A549 (cell line): ENCODE data around the gene PTPRH.

Experiments
- CTCF ChIP-seq: fragments of >200 bp; sonication (Bioruptor Twin); formaldehyde crosslinking; IDR thresholded peaks from 3 replicates; pipeline ENCODE4 v1.5.1; 2016
- TF ChIP-seq, protein P1 (sequence below): fragments of 450-650 bp; IDR thresholded peaks from 2 replicates; pipeline ENCODE4 v1.6.1; 2014; ENCODE audit warnings: antibody characterized with exemption

DNA sequence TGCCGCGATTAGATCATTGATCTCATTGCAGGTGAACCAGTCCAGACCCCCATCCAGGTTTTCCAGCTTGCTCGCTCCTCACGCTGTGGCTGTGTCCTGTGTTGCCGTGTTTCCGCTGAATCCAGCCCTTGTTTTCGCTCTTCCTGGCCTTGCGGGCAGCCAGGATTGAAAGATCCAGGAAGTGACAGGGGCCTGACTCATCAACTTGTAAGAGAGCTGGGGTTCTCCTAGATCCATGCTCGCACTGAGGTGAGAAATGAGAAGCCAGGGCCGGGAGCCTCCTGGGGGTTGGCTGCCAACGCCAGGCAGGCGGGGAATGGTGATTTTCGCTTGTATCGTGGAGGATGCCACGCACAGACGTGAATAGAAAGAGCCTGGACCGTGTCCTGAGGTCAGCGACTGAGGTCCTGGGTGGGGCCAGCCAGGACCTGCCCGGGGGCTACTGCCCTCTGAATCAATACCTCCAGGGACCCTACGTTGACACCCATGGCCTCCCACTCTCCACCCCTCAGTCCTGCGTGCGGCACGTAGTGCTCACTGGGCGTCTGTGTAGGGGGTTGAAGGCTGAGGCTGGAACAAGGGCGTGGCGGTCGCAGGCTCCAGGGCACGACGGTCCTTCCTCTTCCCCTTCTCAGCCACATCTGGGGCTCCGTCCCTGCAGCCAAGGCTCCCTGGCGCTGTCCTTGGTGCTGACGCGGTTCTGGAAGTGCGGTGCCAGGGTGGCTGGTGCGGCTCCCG is 7.3 kb upstream of the PTPRH start:
- TF ChIP-seq CTCF = no peak
- TF ChIP-seq, protein P1, sequence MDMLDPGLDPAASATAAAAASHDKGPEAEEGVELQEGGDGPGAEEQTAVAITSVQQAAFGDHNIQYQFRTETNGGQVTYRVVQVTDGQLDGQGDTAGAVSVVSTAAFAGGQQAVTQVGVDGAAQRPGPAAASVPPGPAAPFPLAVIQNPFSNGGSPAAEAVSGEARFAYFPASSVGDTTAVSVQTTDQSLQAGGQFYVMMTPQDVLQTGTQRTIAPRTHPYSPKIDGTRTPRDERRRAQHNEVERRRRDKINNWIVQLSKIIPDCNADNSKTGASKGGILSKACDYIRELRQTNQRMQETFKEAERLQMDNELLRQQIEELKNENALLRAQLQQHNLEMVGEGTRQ = 0 out of 2 replicates have a peak, but pooled peaks have one; percentile 5
